ENCODE measurements around the gene ARHGEF39.
"Not testable (repeated sequence)": the region's sequence is repeated elsewhere in the genome, so short reads cannot be mapped to it uniquely, and the experiment has no call there.

ARHGEF39 gene

DNA sequence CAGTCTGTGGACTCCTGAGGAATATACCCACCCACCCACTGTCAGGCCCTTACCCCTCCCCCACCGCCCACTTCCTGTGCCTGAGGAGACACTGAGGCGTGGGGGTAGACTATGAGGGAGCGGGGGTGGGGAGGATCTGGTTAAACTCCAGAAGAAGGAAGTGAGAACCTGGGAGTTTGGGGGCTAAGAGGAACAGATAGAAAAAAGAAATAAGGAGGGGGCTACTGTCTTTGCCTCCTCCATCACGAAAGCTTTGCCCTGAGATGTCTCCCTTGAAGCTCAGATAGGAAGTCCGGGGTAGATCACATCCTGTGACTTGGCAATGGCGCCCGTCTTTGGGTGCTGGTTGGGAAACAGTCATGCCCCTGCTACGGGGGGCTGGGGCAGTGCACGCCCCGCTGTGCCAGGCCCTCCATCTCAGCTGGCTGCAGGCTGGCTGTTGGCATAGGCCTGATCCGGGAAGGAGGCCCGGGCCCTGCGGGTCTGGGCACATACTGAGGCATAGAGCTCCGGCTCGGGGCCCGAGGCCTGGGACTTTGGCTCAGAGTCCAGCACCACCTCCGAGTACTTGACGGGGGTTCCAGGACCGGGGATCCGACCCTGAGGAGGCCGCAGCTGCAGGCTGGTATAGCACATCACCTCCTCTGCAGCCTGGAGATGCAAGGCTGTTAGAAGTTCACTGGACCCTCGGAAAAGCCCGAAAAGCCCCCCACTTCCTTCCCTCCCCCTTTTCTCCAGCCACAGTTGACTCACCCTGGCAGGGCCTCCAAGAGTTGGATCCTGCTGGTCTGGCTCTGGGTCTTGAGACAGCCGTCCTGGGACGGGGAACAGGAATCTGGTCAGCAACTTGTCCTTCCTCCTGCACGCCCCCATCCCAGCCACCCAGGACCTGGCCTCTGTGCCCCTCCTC lies 15.3 kb downstream of the ARHGEF39 start:
- no peak for DNase-seq

DNA sequence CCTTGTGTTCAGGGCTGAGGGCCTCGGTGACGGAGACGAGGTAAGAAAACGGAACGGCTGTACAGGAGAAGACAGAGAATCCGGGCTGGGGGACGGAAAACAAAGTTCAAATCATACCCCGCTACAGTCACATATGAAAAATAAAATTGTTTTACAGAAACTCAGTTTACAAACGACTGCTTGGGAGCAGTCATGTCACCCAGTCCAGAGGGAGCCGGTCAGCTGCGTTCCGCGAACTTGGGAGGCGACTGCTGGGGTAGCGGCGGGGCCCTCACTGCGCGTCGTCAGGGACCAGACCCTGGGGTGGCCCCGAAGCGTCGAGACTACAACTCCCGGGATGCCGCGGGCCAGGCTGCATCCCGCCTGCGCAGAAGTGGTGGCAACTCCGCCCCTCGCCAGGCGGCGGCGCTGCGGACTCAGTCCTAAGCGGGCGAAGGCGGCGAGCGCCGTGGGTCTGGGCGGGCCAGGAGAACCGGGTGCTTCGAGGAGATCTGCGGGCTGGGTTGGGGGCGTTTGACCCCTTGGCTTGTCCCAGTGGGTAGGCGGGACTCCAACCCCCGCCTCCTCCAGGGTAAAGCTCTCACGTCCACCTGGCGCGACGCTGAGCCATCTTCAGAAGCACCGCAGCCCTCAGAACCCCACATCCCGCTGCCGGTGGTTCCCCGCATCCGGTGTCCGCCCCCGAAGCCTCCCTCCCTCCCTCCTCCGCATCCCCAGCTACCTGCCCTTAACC lies 18.3 kb downstream of the ARHGEF39 start:
- peak; percentile 86 for DNase-seq

DNA sequence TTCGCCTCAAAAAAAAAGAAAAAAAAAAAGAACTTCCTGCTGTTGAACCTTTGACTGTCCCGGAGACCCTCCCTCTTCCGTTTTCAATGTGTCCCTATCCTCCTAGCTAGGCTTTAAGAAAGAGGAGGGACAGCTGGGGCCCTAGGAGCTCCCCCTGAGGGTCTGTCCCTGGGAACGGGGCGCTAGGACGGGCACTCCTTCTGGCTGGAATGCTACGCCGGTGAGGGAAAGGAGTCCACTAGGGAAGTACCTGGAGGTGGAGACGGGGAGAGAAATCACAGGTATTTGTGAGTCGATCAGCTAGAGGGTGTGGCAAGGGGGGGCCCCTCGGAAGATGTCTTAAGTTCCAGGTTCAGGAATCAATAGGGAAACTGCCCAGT lies 18.9 kb downstream of the ARHGEF39 start:
- DNase-seq, result no peak

- DNase-seq, result not testable (repeated sequence)
Observed at GRCh38 chr9:35645736-35646135, 19.3 kb downstream of the ARHGEF39 start.

DNA sequence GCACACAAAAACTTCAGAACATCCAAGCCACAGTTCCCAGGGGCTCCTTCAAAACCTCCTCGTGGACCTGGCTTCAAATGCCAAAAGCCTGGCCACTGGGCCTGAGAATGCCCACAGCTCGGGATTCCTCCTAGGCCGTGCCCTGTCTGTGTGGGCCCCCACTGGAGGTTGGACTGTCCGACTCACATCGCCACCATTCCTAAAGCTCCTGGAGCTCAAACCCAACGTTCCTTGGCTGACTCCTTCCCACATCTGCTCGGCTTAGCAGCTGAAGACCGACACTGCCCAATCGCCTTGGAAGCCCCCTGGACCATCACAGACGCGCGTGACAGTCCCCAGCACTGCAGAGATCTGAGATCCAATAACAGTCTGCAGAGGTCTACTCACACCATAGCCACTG lies 21.9 kb downstream of the ARHGEF39 start:
- DNase-seq, result no peak

- DNase-seq, result not testable (repeated sequence)
Observed at GRCh38 chr9:35641478-35641877, 23.5 kb downstream of the ARHGEF39 start.

GRCh38 chr9:35640431-35640830 lies 24.6 kb downstream of the ARHGEF39 start:
- DNase-seq, result not testable (repeated sequence)

- DNase-seq, result no peak
Observed at GRCh38 chr9:35639631-35640030, 25.4 kb downstream of the ARHGEF39 start.

- not testable (repeated sequence) for DNase-seq
Observed at GRCh38 chr9:35639225-35639624, 25.8 kb downstream of the ARHGEF39 start.

GRCh38 chr9:35638751-35639150 lies 26.2 kb downstream of the ARHGEF39 start:
- not testable (repeated sequence) for DNase-seq

GRCh38 chr9:35637427-35637955 lies 27.5 kb downstream of the ARHGEF39 start:
- DNase-seq, result not testable (repeated sequence)

DNA sequence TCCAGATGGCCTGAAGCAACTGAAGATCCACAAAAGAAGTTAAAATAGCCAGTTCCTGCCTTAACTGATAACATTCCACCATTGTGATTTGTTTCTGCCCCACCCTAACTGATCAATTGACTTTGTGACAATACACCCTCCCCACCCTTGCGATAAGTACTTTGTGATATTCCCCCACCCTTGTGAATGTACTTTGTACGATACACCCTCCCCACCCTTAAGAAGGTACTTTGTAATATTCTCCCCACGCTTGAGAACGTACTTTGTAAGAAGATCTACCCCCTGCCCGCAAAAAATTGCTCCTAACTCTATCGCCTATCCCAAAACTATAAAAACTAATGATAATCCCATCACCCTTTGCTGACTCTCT lies 28.1 kb downstream of the ARHGEF39 start:
- not testable (repeated sequence) for DNase-seq

- no peak for DNase-seq
Observed at GRCh38 chr9:35636135-35636876, 28.7 kb downstream of the ARHGEF39 start.

DNA sequence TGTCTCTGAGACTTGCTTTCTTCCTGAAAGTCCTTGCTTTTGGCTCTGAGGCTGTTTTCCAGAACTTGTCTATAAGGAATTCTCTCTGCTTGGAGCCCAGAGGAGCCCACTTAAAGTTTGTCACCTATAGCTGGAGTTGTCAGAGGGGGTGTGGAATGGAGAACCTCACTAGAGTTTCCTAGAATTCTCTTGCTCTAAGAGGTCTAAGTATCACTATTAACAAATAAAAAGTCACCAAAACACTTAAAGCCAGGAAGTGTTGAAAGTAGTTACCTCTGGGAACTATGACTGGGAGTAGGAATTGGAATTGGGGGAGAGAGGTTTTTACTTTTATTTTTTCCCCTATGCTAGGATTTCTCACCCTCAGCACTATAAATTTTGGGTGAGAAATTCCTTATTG lies 29.3 kb downstream of the ARHGEF39 start:
- no peak for DNase-seq

DNA sequence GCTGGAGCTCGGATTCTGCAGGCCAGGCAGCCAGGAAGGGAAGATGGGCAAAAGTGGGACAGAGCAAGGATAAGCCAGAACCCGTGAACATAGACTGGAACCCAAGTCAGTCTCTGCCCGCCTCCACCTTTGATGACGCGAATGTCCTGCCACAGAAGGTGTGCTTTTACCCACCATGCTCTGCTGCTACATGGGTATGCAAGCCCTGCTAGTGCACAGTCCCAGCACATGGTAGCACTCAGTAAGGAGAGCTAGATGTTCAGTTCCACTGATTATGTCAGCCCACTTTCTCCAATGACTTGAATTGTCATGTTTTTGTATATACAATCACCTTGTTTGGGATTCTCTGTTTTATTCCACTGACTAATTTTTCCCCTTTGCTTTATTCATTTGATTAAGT lies 35.4 kb downstream of the ARHGEF39 start:
- no peak for DNase-seq

- no peak for DNase-seq
Observed at GRCh38 chr9:35628389-35628991, 36.5 kb downstream of the ARHGEF39 start.

DNA sequence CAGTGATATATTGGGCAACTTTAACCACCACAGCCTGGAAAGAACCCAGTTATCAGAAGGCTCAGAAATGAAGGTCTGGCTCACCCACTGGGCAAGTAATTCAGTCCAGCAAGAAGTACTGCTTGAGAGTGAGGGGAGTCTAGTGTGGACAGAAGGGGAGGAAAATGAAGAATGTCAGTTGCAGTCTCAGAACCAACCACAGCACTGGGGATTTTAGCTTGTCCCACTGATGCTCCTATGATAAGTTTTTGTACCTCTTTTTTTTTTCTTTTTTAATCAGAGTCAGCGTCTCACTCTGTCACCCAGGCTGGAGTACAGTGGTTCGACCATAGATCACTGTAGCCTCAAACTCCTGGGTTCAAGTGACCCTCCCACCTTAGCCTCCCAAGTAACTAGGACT lies 37.4 kb downstream of the ARHGEF39 start:
- DNase-seq, result no peak

DNA sequence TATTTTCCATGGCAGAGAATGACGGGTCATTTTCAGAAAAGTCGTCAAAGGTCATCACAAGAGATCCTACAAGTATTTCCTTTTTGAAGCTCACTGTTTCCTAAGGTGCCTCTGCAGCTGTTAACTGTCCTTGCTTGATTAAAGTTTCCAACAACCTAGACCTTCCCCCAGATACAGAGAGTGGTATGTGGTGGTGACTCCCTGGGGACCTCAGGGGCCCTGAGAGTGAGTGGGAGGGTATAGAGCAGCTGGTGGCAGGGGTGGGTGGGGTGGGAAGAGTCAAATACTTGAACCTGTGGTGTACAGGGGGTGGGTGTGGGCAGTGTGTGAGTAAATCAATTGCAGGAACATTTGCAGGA lies 45.2 kb downstream of the ARHGEF39 start:
- DNase-seq, result no peak

GRCh38 chr9:35618854-35619799 lies 45.9 kb downstream of the ARHGEF39 start:
- no peak for DNase-seq

GRCh38 chr9:35618325-35618727 lies 46.7 kb downstream of the ARHGEF39 start, which contains the start of gene CD72:
TSS of gene CD72 (minus strand) at chr9:35618413. CDS start at chr9:35618303, 110 bp downstream.
- no peak for DNase-seq

- no peak for DNase-seq
Observed at GRCh38 chr9:35617548-35617947, 47.4 kb downstream of the ARHGEF39 start.
